ENCODE results near the gene HSDL2.
A peak's percentile ranks its signal among the peaks of the same experiment; 100 is the strongest.
"Not testable (repeated sequence)": the region's sequence is repeated elsewhere in the genome, so short reads cannot be mapped to it uniquely, and the experiment has no call there.

Gene HSDL2

GRCh38 chr9:112380102-112380824 is at the start of gene HSDL2:
Gene HSDL2, plus strand, starts transcription at chr9:112380108. Its CDS starts 56 bp downstream, at chr9:112380164.
- DNase-seq, result peak; percentile 33

GRCh38 chr9:112331674-112331952 is 48.3 kb upstream of the HSDL2 start:
- DNase-seq, result no peak

GRCh38 chr9:112332214-112332613 is 47.7 kb upstream of the HSDL2 start:
- no peak for DNase-seq

GRCh38 chr9:112332674-112332976 is 47.3 kb upstream of the HSDL2 start:
- peak; percentile 51 for DNase-seq

- DNase-seq, result no peak
Observed at GRCh38 chr9:112332977-112333638, 46.8 kb upstream of the HSDL2 start, which contains the start of gene PTBP3. Gene PTBP3, minus strand, starts transcription at chr9:112333619. Its CDS starts 35,754 bp downstream, at chr9:112297865.

GRCh38 chr9:112333639-112334431 is 46.1 kb upstream of the HSDL2 start:
- peak; percentile 77 for DNase-seq

- no peak for DNase-seq
Observed at GRCh38 chr9:112334432-112334841, 45.5 kb upstream of the HSDL2 start.

- no peak for DNase-seq
Observed at GRCh38 chr9:112337547-112337946, 42.4 kb upstream of the HSDL2 start.

- no peak for DNase-seq
Observed at GRCh38 chr9:112338561-112338960, 41.3 kb upstream of the HSDL2 start.

GRCh38 chr9:112339886-112340285 is 40.0 kb upstream of the HSDL2 start:
- DNase-seq, result no peak

- no peak for DNase-seq
Observed at GRCh38 chr9:112341730-112342129, 38.2 kb upstream of the HSDL2 start.

GRCh38 chr9:112348257-112349007 is 31.5 kb upstream of the HSDL2 start:
- no peak for DNase-seq

GRCh38 chr9:112349008-112349333 is 30.9 kb upstream of the HSDL2 start:
- DNase-seq, result no peak

- DNase-seq, result no peak
Observed at GRCh38 chr9:112351184-112351583, 28.7 kb upstream of the HSDL2 start.

- DNase-seq, result no peak
Observed at GRCh38 chr9:112352209-112352608, 27.7 kb upstream of the HSDL2 start.

- peak; percentile 6 for DNase-seq
Observed at GRCh38 chr9:112354081-112354743, 25.7 kb upstream of the HSDL2 start.

GRCh38 chr9:112355427-112355897 is 24.4 kb upstream of the HSDL2 start:
- no peak for DNase-seq

GRCh38 chr9:112360047-112360804 is 19.7 kb upstream of the HSDL2 start:
- DNase-seq, result no peak

- peak; percentile 18 for DNase-seq
Observed at GRCh38 chr9:112361601-112362000, 18.3 kb upstream of the HSDL2 start.

GRCh38 chr9:112364761-112365160 is 15.1 kb upstream of the HSDL2 start:
- DNase-seq, result no peak

- DNase-seq, result not testable (repeated sequence)
Observed at GRCh38 chr9:112365257-112365656, 14.7 kb upstream of the HSDL2 start.

GRCh38 chr9:112366591-112366990 is 13.3 kb upstream of the HSDL2 start:
- DNase-seq, result no peak

Measured in GF-D8 (cell line).